HUES48 (cell line): Measurements from ENCODE around the gene GAK.

Experiments
- H3K27ac ChIP-seq: one replicate; pipeline ENCODE4 v1.7.0; 2013; ENCODE audit warnings: low read depth, low read length, inconsistent platforms
- H3K27me3 ChIP-seq: 2 replicates; pipeline ENCODE4 v1.6.1; 2013; ENCODE audit warnings: mild to moderate bottlenecking, low read length; ENCODE audit not compliant: control insufficient read depth, insufficient read depth
- H3K36me3 ChIP-seq: 2 replicates; pipeline ENCODE4 v1.6.1; 2013; ENCODE audit warnings: low read length; ENCODE audit not compliant: control insufficient read depth, insufficient read depth
- H3K4me1 ChIP-seq: 2 replicates; pipeline ENCODE4 v1.6.1; 2013; ENCODE audit warnings: mild to moderate bottlenecking, low read length; ENCODE audit not compliant: control insufficient read depth, insufficient read depth
- H3K4me3 ChIP-seq: 2 replicates; pipeline ENCODE4 v1.5.1; 2013; ENCODE audit warnings: mild to moderate bottlenecking, low read depth, low read length
- H3K9ac ChIP-seq: 2 replicates; pipeline ENCODE4 v1.6.1; 2013; ENCODE audit warnings: mild to moderate bottlenecking, low read depth, low read length, moderate library complexity
- H3K9me3 ChIP-seq: 2 replicates; pipeline ENCODE4 v1.6.1; 2013; ENCODE audit warnings: low read length; ENCODE audit not compliant: control insufficient read depth, insufficient read depth

The GAK gene

GRCh38 chr4:900073-900472 lies 32.0 kb downstream of the GAK start:
- Histone ChIP-seq H3K9ac (no peak overlapping the region), H3K4me3 (no peak overlapping the region), H3K27ac (no peak overlapping the region), H3K4me1 (no peaks in the 10 kb centered on the region; the same call in 1 of the 2 replicates), H3K36me3 (peaks cover 25% of the 10 kb centered on the region), H3K27me3 (no peaks in the 10 kb centered on the region), H3K9me3 (no peaks in the 10 kb centered on the region)

GRCh38 chr4:899556-899906 lies 32.6 kb downstream of the GAK start:
- Histone ChIP-seq H3K4me1 (no peaks in the 10 kb centered on the region; the same call in 1 of the 2 replicates), H3K9me3 (no peaks in the 10 kb centered on the region), H3K27me3 (no peaks in the 10 kb centered on the region), H3K27ac (no peak overlapping the region), H3K36me3 (peaks cover 27% of the 10 kb centered on the region), H3K9ac (no peak overlapping the region), H3K4me3 (no peak overlapping the region)

GRCh38 chr4:898869-899555 lies 33.1 kb downstream of the GAK start:
- Histone ChIP-seq H3K27me3 (no peaks in the 10 kb centered on the region), H3K27ac (no peak overlapping the region), H3K4me1 (no peaks in the 10 kb centered on the region; the same call in 1 of the 2 replicates), H3K9me3 (no peaks in the 10 kb centered on the region), H3K4me3 (no peak overlapping the region), H3K9ac (no peak overlapping the region), H3K36me3 (peaks cover 27% of the 10 kb centered on the region)

GRCh38 chr4:898123-898522 lies 34.0 kb downstream of the GAK start:
- Histone ChIP-seq H3K9ac (no peak overlapping the region), H3K36me3 (peaks cover 31% of the 10 kb centered on the region)

GRCh38 chr4:896630-897029 lies 35.5 kb downstream of the GAK start:
- H3K9me3 ChIP-seq: no peaks in the 10 kb centered on the region
- no peak overlapping the region for H3K9ac ChIP-seq
- H3K4me1 ChIP-seq: no peaks in the 10 kb centered on the region
- H3K36me3 ChIP-seq: peaks cover 34% of the 10 kb centered on the region
- no peak overlapping the region for H3K27ac ChIP-seq
- H3K4me3 ChIP-seq: no peak overlapping the region
- no peaks in the 10 kb centered on the region for H3K27me3 ChIP-seq

More at GRCh38 chr4:898123-898522, 34.0 kb downstream of the GAK start:
- Histone ChIP-seq H3K27me3 (no peaks in the 10 kb centered on the region), H3K9me3 (no peaks in the 10 kb centered on the region), H3K4me1 (no peaks in the 10 kb centered on the region; the same call in 1 of the 2 replicates), H3K27ac (no peak overlapping the region), H3K4me3 (no peak overlapping the region)

GRCh38 chr4:896216-896615 lies 35.9 kb downstream of the GAK start:
- Histone ChIP-seq H3K9ac (no peak overlapping the region), H3K4me1 (no peaks in the 10 kb centered on the region), H3K9me3 (no peaks in the 10 kb centered on the region), H3K27ac (no peak overlapping the region), H3K4me3 (no peak overlapping the region), H3K36me3 (peaks cover 32% of the 10 kb centered on the region), H3K27me3 (no peaks in the 10 kb centered on the region)

GRCh38 chr4:895596-895995 lies 36.5 kb downstream of the GAK start:
- H3K36me3 ChIP-seq: peaks cover 32% of the 10 kb centered on the region
- H3K27ac ChIP-seq: no peak overlapping the region
- H3K9me3 ChIP-seq: no peaks in the 10 kb centered on the region
- H3K27me3 ChIP-seq: no peaks in the 10 kb centered on the region
- no peak overlapping the region for H3K9ac ChIP-seq
- no peak overlapping the region for H3K4me3 ChIP-seq
- no peaks in the 10 kb centered on the region for H3K4me1 ChIP-seq

- no peak overlapping the region for H3K9ac ChIP-seq
- peaks cover 41% of the 10 kb centered on the region for H3K36me3 ChIP-seq
- H3K9me3 ChIP-seq: no peaks in the 10 kb centered on the region
Measured at GRCh38 chr4:893995-894705, 38.0 kb downstream of the GAK start.

GRCh38 chr4:893276-893994 lies 38.7 kb downstream of the GAK start:
- Histone ChIP-seq H3K36me3 (peaks cover 41% of the 10 kb centered on the region), H3K9me3 (no peaks in the 10 kb centered on the region), H3K27ac (no peak overlapping the region), H3K9ac (no peak overlapping the region), H3K4me3 (no peak overlapping the region), H3K4me1 (no peaks in the 10 kb centered on the region), H3K27me3 (no peaks in the 10 kb centered on the region)

More at GRCh38 chr4:893995-894705, 38.0 kb downstream of the GAK start:
- Histone ChIP-seq H3K27ac (no peak overlapping the region), H3K4me1 (no peaks in the 10 kb centered on the region), H3K4me3 (no peak overlapping the region), H3K27me3 (no peaks in the 10 kb centered on the region)

GRCh38 chr4:892780-893179 lies 39.3 kb downstream of the GAK start:
- peaks cover 41% of the 10 kb centered on the region for H3K36me3 ChIP-seq
- no peaks in the 10 kb centered on the region for H3K4me1 ChIP-seq
- no peaks in the 10 kb centered on the region for H3K27me3 ChIP-seq
- no peak overlapping the region for H3K27ac ChIP-seq
- no peak overlapping the region for H3K4me3 ChIP-seq
- H3K9me3 ChIP-seq: peaks cover 1% of the 10 kb centered on the region; the same call in 1 of the 2 replicates
- no peak overlapping the region for H3K9ac ChIP-seq

- H3K27ac ChIP-seq: no peak overlapping the region
- peaks cover 3% of the 10 kb centered on the region; the same call in 1 of the 2 replicates for H3K9me3 ChIP-seq
- H3K4me3 ChIP-seq: no peak overlapping the region
- H3K9ac ChIP-seq: no peak overlapping the region
- peaks cover 33% of the 10 kb centered on the region for H3K36me3 ChIP-seq
- H3K4me1 ChIP-seq: no peaks in the 10 kb centered on the region
- no peaks in the 10 kb centered on the region for H3K27me3 ChIP-seq
Measured at GRCh38 chr4:891747-892146, 40.4 kb downstream of the GAK start.
